Ectodermal cell (in vitro differentiated cells): Measurements from ENCODE around the gene CYP4F8.

Experiments
- H3K27ac ChIP-seq: 2 replicates; pipeline ENCODE4 v1.7.0; 2013; ENCODE audit warnings: mild to moderate bottlenecking, low read depth, low read length; ENCODE audit not compliant: insufficient read depth, poor library complexity, severe bottlenecking
- H3K27me3 ChIP-seq: 2 replicates; pipeline ENCODE4 v1.7.0; 2013; ENCODE audit warnings: mild to moderate bottlenecking, low read length; ENCODE audit not compliant: insufficient read depth, control insufficient read depth, poor library complexity, severe bottlenecking
- H3K36me3 ChIP-seq: one replicate; pipeline ENCODE4 v1.7.0; 2013; ENCODE audit warnings: low read length; ENCODE audit not compliant: control insufficient read depth, insufficient read depth
- H3K4me1 ChIP-seq: one replicate; pipeline ENCODE4 v1.7.0; 2013; ENCODE audit warnings: low read length; ENCODE audit not compliant: control insufficient read depth, insufficient read depth
- H3K4me3 ChIP-seq: 2 replicates; pipeline ENCODE4 v1.7.0; 2013; ENCODE audit warnings: low read depth, low read length, control low read depth; ENCODE audit not compliant: insufficient read depth
- H3K9me3 ChIP-seq: 2 replicates; pipeline ENCODE4 v1.7.0; 2013; ENCODE audit warnings: mild to moderate bottlenecking, low read length, moderate library complexity; ENCODE audit not compliant: control insufficient read depth
- WGBS, 2 experiments: methylation state at CpG; one replicate each; pipeline ENCODE4 v1.1.7; 2013; ENCODE audit warnings: missing lambda C conversion rate in 2 of 2; 5-methylcytosine and 5-hydroxymethylcytosine counted together

CYP4F8 gene

GRCh38 chr19:15633082-15633835 is 18.2 kb downstream of the CYP4F8 start:
- 53 to 55% methylated on average over 4 to 5 of the region's 5 CpGs for WGBS, 2 experiments
- Histone ChIP-seq H3K27ac (no peak overlapping the region), H3K4me3 (no peak overlapping the region), H3K36me3 (no peaks in the 10 kb centered on the region), H3K27me3 (no peaks in the 10 kb centered on the region), H3K9me3 (peaks cover 22% of the 10 kb centered on the region), H3K4me1 (no peaks in the 10 kb centered on the region)

- 64 to 70% methylated on average over 3 of the region's 3 CpGs for WGBS, 2 experiments
- Histone ChIP-seq H3K4me3 (no peak overlapping the region), H3K4me1 (no peaks in the 10 kb centered on the region), H3K27me3 (no peaks in the 10 kb centered on the region), H3K27ac (no peak overlapping the region), H3K9me3 (peaks cover 21% of the 10 kb centered on the region), H3K36me3 (no peaks in the 10 kb centered on the region)
Observed at GRCh38 chr19:15634105-15634504, 19.1 kb downstream of the CYP4F8 start.

GRCh38 chr19:15635016-15635805 is 20.2 kb downstream of the CYP4F8 start:
- H3K4me3 ChIP-seq = no peak overlapping the region
- no peaks in the 10 kb centered on the region for H3K27me3 ChIP-seq
- peaks cover 13% of the 10 kb centered on the region for H3K9me3 ChIP-seq
- 64 to 68% methylated on average over 2 of the region's 2 CpGs for WGBS, 2 experiments
- no peak overlapping the region for H3K27ac ChIP-seq
- H3K36me3 ChIP-seq = no peaks in the 10 kb centered on the region
- H3K4me1 ChIP-seq = no peaks in the 10 kb centered on the region

- 75% methylated on average over 2 of the region's 2 CpGs for WGBS, 2 experiments
- Histone ChIP-seq H3K36me3 (no peaks in the 10 kb centered on the region), H3K9me3 (peaks cover 14% of the 10 kb centered on the region), H3K4me1 (no peaks in the 10 kb centered on the region), H3K27me3 (no peaks in the 10 kb centered on the region), H3K27ac (no peak overlapping the region), H3K4me3 (no peak overlapping the region)
Observed at GRCh38 chr19:15636026-15636425, 21.0 kb downstream of the CYP4F8 start.

GRCh38 chr19:15639596-15639995 is 24.6 kb downstream of the CYP4F8 start:
- Histone ChIP-seq H3K4me3 (no peak overlapping the region), H3K36me3 (no peaks in the 10 kb centered on the region), H3K9me3 (peaks cover 14% of the 10 kb centered on the region), H3K4me1 (no peaks in the 10 kb centered on the region), H3K27ac (no peak overlapping the region), H3K27me3 (no peaks in the 10 kb centered on the region)

- Histone ChIP-seq H3K9me3 (peaks cover 14% of the 10 kb centered on the region), H3K4me3 (no peak within 1 kb of the TSS), H3K27me3 (no peaks in the 10 kb centered on the region)
Observed at GRCh38 chr19:15640294-15640903, 25.4 kb downstream of the CYP4F8 start, which contains the start of gene CYP4F3. Gene CYP4F3 (plus strand): TSS chr19:15640897. CDS start chr19:15641416, 519 bp downstream.

GRCh38 chr19:15640904-15641597 is 26.0 kb downstream of the CYP4F8 start:
- no peak overlapping the region for H3K4me3 ChIP-seq
- H3K9me3 ChIP-seq = peaks cover 14% of the 10 kb centered on the region
- no peak overlapping the region for H3K27ac ChIP-seq
- no peaks in the 10 kb centered on the region for H3K36me3 ChIP-seq
- WGBS, 2 experiments = 62 to 64% methylated on average over 12 of the region's 12 CpGs
- no peaks in the 10 kb centered on the region for H3K27me3 ChIP-seq
- no peaks in the 10 kb centered on the region for H3K4me1 ChIP-seq

More at GRCh38 chr19:15640294-15640903, 25.4 kb downstream of the CYP4F8 start, which contains the start of gene CYP4F3:
- no peaks in the 10 kb centered on the region for H3K4me1 ChIP-seq
- WGBS, 2 experiments = 66 to 67% methylated on average over 6 of the region's 6 CpGs
- H3K27ac ChIP-seq = no peak within 1 kb of the TSS
- no peaks in the 10 kb centered on the region for H3K36me3 ChIP-seq

GRCh38 chr19:15641901-15642491 is 27.0 kb downstream of the CYP4F8 start:
- H3K4me1 ChIP-seq = no peaks in the 10 kb centered on the region

GRCh38 chr19:15642807-15643206 is 27.8 kb downstream of the CYP4F8 start:
- Histone ChIP-seq H3K27me3 (no peaks in the 10 kb centered on the region), H3K9me3 (peaks cover 11% of the 10 kb centered on the region), H3K4me3 (no peak overlapping the region), H3K27ac (no peak overlapping the region), H3K36me3 (no peaks in the 10 kb centered on the region), H3K4me1 (no peaks in the 10 kb centered on the region)

More at GRCh38 chr19:15641901-15642491, 27.0 kb downstream of the CYP4F8 start:
- 79 to 83% methylated on average over 5 of the region's 5 CpGs for WGBS, 2 experiments
- Histone ChIP-seq H3K9me3 (peaks cover 14% of the 10 kb centered on the region), H3K27me3 (no peaks in the 10 kb centered on the region), H3K36me3 (no peaks in the 10 kb centered on the region), H3K4me3 (no peak overlapping the region), H3K27ac (no peak overlapping the region)
